GM12874 (cell line): ENCODE data around the gene CALY.

Experiments
- TF ChIP-seq, protein P1 (sequence below): IDR thresholded peaks from 2 replicates; pipeline ENCODE4 v1.5.1; 2011; ENCODE audit warnings: low read depth, mild to moderate bottlenecking, control low read depth, low read length, moderate library complexity; ENCODE audit not compliant: insufficient read depth

The CALY gene

DNA sequence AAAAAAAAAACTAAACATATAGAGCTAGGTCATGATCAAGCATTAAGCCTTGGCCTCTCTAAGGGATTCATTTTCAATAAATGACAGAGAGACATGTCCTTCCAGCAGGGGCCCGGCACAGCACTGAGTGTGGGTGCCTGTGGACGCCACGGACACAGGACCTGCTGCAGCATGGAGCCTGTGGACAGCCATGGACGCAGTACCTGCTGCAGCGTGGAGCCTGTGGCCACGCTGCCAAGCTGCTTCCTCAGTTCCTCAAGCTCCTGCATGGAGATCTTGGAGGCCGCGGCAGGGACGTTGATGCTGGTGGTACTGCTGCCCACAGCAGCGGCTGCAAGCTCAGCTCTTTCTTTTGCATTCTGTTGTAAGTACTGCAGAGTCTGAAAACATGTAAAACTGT, 37.5 kb downstream of the CALY start:
- TF ChIP-seq, protein P1, sequence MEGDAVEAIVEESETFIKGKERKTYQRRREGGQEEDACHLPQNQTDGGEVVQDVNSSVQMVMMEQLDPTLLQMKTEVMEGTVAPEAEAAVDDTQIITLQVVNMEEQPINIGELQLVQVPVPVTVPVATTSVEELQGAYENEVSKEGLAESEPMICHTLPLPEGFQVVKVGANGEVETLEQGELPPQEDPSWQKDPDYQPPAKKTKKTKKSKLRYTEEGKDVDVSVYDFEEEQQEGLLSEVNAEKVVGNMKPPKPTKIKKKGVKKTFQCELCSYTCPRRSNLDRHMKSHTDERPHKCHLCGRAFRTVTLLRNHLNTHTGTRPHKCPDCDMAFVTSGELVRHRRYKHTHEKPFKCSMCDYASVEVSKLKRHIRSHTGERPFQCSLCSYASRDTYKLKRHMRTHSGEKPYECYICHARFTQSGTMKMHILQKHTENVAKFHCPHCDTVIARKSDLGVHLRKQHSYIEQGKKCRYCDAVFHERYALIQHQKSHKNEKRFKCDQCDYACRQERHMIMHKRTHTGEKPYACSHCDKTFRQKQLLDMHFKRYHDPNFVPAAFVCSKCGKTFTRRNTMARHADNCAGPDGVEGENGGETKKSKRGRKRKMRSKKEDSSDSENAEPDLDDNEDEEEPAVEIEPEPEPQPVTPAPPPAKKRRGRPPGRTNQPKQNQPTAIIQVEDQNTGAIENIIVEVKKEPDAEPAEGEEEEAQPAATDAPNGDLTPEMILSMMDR, result no peak

DNA sequence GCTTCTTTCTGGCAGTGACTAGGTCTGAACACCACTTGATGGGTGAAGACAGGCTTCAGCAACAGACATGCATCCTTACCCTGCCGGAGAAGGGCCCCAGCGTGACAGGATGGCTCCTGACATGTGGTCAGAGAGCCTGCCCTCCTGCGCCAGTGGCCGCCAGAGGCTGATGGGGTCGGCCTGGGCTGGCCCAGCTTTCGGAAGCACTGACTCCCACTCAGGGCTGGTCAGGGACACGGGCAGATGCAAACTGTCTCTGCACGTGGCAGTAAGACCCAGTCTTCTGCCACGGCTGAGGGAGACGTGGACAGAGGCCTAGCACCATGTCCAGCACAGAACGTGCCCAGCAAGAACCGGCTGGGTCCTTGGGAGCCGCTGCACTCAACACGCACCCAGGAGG, 38.2 kb downstream of the CALY start:
- TF ChIP-seq, protein P1, result no peak

DNA sequence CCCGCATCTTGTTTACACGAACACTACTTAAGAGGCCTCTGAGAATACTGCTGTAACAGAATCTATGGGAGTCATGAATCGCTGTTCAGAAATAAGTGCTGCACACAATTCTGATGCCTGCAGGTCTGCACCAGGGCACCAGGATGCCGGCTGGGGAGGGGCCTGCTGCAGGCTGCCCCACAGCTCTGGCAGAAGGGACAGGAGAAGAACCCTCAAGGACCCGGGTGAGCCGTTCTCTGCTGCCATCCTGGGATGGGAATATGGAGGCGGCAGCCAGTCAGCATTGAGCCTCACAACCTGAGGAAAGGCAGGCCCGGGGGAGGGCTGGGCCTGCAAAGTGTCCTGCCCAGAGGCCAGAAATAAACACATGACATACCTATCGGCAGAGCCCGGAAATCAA, 39.2 kb downstream of the CALY start:
- TF ChIP-seq, protein P1, result no peak

DNA sequence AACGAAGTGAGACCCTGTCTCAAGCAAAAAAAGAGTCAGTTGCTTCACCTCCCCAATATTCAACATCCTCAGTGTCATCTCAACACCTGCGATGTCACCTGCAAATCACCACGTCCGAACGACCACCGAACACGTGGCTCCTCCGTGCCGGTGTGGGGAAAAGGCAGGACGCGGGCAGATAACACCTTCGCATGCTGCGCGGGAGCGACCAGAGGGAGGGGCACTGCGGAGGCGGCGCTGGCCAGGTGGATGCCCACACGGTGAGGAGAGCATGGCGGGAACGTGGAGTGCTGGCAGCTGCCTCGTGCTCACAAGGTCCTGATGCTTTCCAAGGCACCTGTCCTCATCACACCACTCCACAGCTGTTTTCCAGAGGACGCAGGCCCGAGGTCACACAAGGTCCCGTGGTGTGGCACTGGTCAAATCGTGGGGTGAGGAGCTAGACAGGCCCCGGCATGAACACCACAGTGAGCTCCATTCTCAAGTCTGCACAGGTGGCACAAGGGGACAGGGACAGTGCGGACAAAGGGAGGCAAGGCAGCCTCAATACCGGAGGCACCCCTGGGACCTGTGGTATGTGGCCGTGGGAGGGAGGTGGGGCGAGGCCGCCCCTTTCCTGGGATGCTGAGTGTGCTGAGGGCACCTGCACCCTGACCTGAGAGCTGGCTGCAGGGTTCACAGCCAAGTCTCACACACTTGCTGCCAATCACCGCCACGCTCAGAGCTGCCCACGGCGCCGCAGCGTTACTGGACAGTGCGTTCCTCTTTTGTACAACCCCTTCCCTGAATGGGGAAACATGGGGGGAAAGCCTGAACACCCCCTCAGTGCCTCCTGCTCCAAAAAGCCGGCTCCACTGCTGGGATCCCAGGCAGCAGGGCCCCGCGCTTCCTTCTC, 41.0 kb downstream of the CALY start:
- TF ChIP-seq, protein P1, result no peak

DNA sequence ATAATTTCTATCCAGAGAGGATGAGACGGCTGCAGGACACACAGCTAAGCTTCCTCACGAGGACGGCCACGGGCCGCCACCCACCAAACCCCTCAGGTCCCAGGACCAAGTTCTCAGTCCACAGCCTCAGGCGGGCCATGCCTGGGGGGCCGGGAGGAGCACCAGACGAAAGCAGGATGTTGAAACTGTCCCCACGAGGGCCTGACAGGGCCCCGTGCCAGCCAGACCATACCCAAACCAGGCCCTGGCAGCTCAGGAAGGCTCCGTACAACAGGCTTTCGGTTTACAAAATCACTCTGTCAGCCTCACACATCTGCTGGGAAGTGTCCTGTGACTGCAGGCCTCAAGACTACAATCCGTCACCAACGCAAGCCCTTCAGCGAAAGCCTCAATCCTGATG, 42.5 kb downstream of the CALY start:
- TF ChIP-seq, protein P1, result no peak

DNA sequence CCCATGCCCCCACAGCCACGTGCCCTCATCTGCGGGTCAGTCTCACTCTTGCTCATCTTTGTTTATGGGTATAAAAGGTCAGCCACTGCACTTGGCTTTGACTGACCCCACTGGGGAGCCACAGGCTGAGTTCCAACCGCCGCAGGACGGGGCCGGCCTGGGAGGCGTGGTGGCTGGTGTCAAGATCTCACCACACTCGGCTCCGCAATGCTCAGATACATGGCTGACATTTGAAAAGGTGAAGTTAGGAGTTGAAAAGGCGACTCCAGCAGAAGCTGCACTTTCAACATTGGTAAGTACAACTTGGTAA, 42.9 kb downstream of the CALY start:
- TF ChIP-seq, protein P1, result no peak

DNA sequence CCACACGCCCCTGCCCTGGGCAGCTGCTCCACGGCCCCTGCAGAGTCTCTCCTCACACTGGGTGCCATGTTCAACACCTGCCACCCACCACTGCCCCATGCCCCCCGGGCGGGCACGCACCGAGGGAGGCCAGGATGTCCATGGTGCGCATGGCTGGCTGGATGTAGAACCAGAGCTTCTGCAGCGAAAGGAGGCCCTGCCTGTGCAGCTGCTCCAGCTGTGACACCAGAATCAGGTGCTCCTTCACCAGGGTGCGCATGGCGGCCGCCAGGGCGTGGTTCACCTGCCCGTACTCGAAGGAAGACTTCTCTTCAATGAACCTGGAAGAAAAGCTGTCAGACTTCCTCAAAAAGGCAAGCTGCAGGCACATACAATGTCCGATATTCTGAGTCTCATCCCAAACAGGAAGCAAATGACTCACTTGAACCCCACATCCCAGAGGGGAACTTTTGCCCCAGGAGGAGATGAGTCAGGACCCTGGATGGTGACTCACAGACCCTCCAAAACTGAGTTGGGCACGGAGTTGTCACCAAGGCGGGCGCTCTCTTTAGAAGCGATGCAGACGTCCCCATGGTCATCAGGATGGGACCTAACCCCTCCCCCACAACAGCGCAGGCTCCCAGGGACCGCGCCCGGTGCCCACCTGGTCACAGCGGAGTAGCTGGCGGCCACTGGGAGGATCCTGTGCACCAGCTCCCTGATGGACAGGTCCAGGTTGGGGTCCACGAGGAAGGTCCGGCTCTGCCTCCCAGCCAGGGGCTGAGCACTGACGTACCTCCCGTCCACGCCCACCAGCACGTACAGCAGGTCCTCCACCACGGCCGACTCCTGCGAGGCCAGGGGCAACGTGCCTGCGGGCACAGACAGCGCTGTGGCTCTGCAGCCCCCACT, 43.5 kb downstream of the CALY start:
- TF ChIP-seq, protein P1, result no peak
